Esophagus muscularis mucosa (tissue), 4 donors: ENCODE measurements around the gene MAP1B. TPM values are rescaled to one million over a fixed set of nuclear protein-coding genes. Genes with fewer than 3 reads are reported as not detected.

ENCODE experiments used
- DNase-seq: peaks from one replicate; pipeline ENCODE4 v3.0.0-alpha.2; 2017; ENCODE audit errors: extremely low spot score
- H3K27ac ChIP-seq, 4 donors: fragments of 200-600 bp; sonication (generic); replicated peaks in 1 of 4; 1 replicate in 3 of 4; 2 replicates in 1 of 4; pipeline ENCODE4 v1.5.1; 2016 to 2019; ENCODE audit warnings: mild to moderate bottlenecking in 1 of 4
- H3K27me3 ChIP-seq, 4 donors: fragments of 200-600 bp; sonication (generic); one replicate each; pipeline versions ENCODE4 v1.5.1 to v1.6.0; 2016 to 2019
- H3K36me3 ChIP-seq, 4 donors: fragments of 200-600 bp; sonication (generic); one replicate each; pipeline ENCODE4 v1.5.1; 2016 to 2019
- H3K4me1 ChIP-seq, 4 donors: fragments of 200-600 bp; sonication (generic); one replicate each; pipeline ENCODE4 v1.5.1; 2016 to 2019
- H3K4me3 ChIP-seq, 4 donors: fragments of 200-600 bp; sonication (generic); 1 replicate in 2 of 4; 2 replicates in 2 of 4; pipeline ENCODE4 v1.5.1; 2016 to 2019; ENCODE audit warnings: mild to moderate bottlenecking in 4 of 4, moderate library complexity in 1 of 4
- H3K9me3 ChIP-seq, 4 donors: fragments of 200-600 bp; sonication (generic); 1 replicate in 3 of 4; 2 replicates in 1 of 4; pipeline ENCODE4 v1.5.1; 2016 to 2019
- EP300 ChIP-seq: sonication (generic); formaldehyde crosslinking; IDR thresholded peaks from one replicate; pipeline ENCODE4 v1.6.1; 2017; ENCODE audit warnings: antibody characterized with exemption
- POLR2A ChIP-seq: fragments of 450-650 bp; IDR thresholded peaks from one replicate; pipeline ENCODE4 v1.6.1; 2017; ENCODE audit warnings: antibody characterized with exemption, moderate library complexity, mild to moderate bottlenecking, low read depth
- POLR2AphosphoS5 ChIP-seq, 2 donors: sonication (generic); formaldehyde crosslinking; IDR thresholded peaks; one replicate each; pipeline ENCODE4 v1.6.1; 2017; ENCODE audit warnings: antibody characterized with exemption in 2 of 2
- WGBS: methylation state at CpG from one replicate; pipeline ENCODE4 v1.1.5; 2018; 5-methylcytosine and 5-hydroxymethylcytosine counted together
- intact Hi-C: fragments of 100-400 bp; cut with DNase I; formaldehyde crosslinking; loops from one replicate; pipeline ENCODE4 v1.15.1; 2023
- total RNA-seq, 4 donors: library from RNA; depleted of rRNA; stranded (reverse); fragments of >200 nt; gene quantifications; one replicate each; pipeline versions ENCODE4 v1.1.0 to v1.2.1, GENCODE V29; 2016
- TF ChIP-seq, protein P1 (sequence below), 3 experiments: fragments of 200-600 bp in 2 of 3; fragments of 450-650 bp in 1 of 3; sonication (generic) in 2 of 3; IDR thresholded peaks; one replicate each; pipeline ENCODE4 v1.5.1; 2017 to 2019; ENCODE audit warnings: antibody characterized with exemption in 3 of 3, mild to moderate bottlenecking in 2 of 3, moderate library complexity in 1 of 3

MAP1B gene
- total RNA-seq, 4 donors from 2014 or later, result 755 to 1,378 (median 1,096) TPM

DNA sequence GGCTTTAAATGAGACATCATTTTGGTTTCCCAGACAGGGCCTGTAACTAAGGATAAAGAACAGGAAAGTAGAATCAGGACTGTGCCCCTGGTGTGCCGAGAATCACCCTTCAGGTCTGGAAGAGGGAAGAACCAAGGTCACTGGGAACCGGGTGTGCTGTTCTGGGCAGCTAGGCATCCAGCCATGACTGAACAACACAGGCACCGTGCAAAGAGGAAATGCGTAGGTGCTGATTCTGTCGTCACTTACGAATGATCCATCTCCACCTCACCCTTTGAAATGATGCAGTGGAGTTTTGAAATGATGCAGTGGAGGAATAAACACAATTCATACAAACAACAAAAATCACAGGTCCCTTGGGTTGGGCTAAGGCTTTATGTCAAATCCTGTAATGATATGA is 64.4 kb downstream of the MAP1B start:
- no peak for TF ChIP-seq POLR2A
- Histone ChIP-seq H3K9me3 (no peaks in the 10 kb centered on the region), H3K4me3 (no peak overlapping the region), H3K36me3 (peaks cover 0 to 10% (median 0%) of the 10 kb centered on the region in 4 donors), H3K4me1 (peaks cover 15 to 32% (median 27%) of the 10 kb centered on the region in 4 donors), H3K27ac (no peak overlapping the region), H3K27me3 (no peaks in the 10 kb centered on the region)
- WGBS, result 92% methylated on average over 6 of the region's 6 CpGs
- no peak for DNase-seq
- intact Hi-C loops, result no loop called here

DNA sequence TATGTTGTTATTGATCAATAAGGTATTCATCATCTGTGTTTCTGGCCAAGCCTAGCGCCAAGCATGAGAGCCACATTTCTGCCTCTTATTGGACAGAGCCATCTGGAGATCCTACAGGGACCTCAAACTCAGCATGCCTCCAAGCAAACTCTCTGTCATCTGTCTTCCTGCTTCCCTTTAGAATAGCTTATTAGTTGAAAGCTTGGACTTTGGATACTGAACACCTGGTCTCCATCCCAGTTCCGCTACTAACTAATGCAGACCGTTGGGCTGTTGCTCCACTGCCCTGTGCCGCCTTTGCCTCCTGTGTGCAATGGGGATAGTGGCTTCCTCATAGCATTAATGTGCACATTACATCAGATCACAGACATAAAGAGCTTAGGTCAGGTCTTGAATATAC is 65.5 kb downstream of the MAP1B start:
- TF ChIP-seq POLR2A (no peak), POLR2AphosphoS5 (IDR thresholded peaks at IDR 0.05) (no peak), EP300 (no peak)
- TF ChIP-seq, protein P1, sequence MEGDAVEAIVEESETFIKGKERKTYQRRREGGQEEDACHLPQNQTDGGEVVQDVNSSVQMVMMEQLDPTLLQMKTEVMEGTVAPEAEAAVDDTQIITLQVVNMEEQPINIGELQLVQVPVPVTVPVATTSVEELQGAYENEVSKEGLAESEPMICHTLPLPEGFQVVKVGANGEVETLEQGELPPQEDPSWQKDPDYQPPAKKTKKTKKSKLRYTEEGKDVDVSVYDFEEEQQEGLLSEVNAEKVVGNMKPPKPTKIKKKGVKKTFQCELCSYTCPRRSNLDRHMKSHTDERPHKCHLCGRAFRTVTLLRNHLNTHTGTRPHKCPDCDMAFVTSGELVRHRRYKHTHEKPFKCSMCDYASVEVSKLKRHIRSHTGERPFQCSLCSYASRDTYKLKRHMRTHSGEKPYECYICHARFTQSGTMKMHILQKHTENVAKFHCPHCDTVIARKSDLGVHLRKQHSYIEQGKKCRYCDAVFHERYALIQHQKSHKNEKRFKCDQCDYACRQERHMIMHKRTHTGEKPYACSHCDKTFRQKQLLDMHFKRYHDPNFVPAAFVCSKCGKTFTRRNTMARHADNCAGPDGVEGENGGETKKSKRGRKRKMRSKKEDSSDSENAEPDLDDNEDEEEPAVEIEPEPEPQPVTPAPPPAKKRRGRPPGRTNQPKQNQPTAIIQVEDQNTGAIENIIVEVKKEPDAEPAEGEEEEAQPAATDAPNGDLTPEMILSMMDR (IDR thresholded peaks at IDR 0.05), result no peak
- intact Hi-C loops, result no loop called here
- no peaks in the 10 kb centered on the region for H3K27me3 ChIP-seq
- H3K36me3 ChIP-seq, result peaks cover 0 to 10% (median 0%) of the 10 kb centered on the region in 4 donors
- DNase-seq, result no peak
- no peaks in the 10 kb centered on the region for H3K9me3 ChIP-seq
- no peak overlapping the region for H3K27ac ChIP-seq
- H3K4me1 ChIP-seq, result peaks cover 5 to 25% (median 17%) of the 10 kb centered on the region in 4 donors
- no peak overlapping the region for H3K4me3 ChIP-seq
- 90% methylated on average over 4 of the region's 4 CpGs for WGBS

DNA sequence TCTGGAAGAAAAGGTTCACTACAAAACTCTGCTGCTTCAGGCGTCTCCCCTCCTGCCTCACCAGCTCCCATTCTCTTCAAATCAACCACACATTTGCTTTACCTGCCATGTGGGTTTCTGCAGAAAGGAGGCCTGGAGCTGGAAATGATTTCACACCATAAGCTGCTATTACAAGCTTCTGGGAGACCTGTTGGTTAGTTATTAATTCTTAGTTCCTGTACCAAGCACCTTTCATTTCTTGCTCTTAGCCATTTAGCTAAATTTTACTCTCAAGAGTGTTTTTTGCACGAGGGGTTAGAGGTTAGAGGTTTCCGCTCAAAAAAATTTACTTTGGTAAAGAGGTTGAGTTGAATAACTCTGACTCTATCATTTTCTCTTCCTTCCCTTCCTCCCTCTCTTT is 70.3 kb downstream of the MAP1B start:
- Histone ChIP-seq H3K9me3 (no peaks in the 10 kb centered on the region), H3K4me1 (peaks cover 9 to 59% (median 44%) of the 10 kb centered on the region in 4 donors), H3K36me3 (peaks cover 0 to 10% (median 0%) of the 10 kb centered on the region in 4 donors), H3K27me3 (no peaks in the 10 kb centered on the region), H3K27ac (peak overlapping the region; percentile 73 to 86 (median 85)), H3K4me3 (no peak overlapping the region)
- WGBS, result 95% methylated on average over 3 of the region's 3 CpGs
- no peak for DNase-seq
- TF ChIP-seq POLR2AphosphoS5 (IDR thresholded peaks at IDR 0.05) (no peak), POLR2A (no peak), EP300 (no peak)
- TF ChIP-seq, protein P1 (IDR thresholded peaks at IDR 0.05), result no peak
- intact Hi-C loops, result no loop called here

DNA sequence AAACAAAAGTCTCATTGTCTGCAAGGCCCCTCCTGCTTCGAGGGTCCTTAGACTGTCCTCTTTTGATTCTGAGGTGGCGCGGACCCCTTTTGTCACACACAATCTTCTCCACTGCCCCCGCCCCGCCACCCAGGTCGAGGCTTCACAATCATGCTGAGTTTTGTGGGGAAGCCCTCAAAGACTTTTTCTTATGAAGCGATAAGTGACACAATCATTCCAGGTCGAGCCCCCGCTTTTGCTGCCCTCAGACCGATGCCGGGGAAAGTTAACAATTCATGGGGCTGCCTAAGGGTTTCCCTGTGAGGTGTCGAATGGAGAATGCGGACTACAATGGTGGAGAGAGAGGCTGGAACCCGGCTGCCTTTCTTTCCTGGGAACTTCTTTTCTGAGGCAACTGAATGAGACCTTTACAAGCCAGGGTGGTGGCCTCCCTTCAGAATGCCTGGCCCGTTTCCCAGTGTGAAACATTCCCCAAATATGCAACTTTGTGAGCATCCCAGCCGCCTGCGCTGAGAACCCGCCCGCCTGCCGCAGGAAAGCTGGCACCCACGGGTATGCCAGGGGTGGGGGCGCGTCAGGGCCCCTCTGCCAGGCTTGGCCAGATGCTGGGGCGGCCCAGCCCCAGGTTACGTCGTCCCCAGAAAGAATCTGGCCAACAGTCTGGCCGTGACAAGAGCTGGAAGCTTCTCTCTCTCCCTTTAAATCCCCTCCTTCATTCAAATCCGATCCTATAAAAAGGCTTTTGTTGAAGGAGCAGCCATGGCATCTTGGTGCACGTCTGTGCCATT is 71.9 kb downstream of the MAP1B start:
- Histone ChIP-seq H3K27me3 (no peaks in the 10 kb centered on the region), H3K27ac (peak overlapping the region; percentile 73 to 86 (median 85)), H3K4me3 (peak overlapping the region; percentile 41 to 55 (median 46)), H3K4me1 (peaks cover 9 to 76% (median 60%) of the 10 kb centered on the region in 4 donors), H3K9me3 (no peaks in the 10 kb centered on the region), H3K36me3 (peaks cover 0 to 20% (median 8%) of the 10 kb centered on the region in 4 donors)
- TF ChIP-seq POLR2AphosphoS5 (IDR thresholded peaks at IDR 0.05) (peak in 1 of 2 donors; percentile 58), POLR2A (no peak)
- intact Hi-C loops, result no loop called here
- DNase-seq, result no peak
- whole genome bisulfite sequencing, result 48% methylated on average over 23 of the region's 29 CpGs

DNA sequence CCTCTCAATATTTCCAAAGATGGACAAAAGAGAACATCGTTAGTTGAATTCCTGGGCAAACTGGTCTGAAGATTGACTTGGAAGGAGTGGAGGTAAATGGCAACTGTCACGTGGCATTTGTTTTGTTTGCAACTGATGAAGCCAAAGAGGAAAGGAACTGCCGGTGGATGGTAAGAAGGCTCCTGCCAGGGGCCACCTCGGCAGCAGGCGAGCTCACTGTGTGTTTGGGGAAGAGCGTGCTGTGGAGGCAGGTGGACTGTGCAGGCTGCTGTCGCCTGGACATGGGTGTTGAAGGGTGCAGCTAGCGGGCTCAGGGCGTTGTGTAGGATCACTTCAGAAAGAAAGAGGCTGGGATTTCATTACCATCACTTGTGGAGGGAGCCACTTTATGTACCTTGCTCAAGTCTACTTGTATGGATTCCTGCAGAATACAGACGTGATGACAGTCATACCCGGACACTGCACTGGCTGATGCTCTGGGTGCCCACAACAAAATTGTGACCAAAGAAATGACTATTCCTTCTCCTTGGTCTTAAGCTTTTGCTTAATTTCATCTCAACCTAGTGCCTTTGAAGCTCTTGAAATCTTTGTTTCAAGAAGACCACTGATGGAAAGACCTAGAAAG is 72.7 kb downstream of the MAP1B start:
- no peak for DNase-seq
- peak overlapping the region; percentile 73 to 86 (median 85) for H3K27ac ChIP-seq
- 62% methylated on average over 10 of the region's 11 CpGs for WGBS
- intact Hi-C loops, result loop anchor here (5.0 to 10.0 kb wide), 2 partner anchors 58 to 125 kb away; no protein-coding TSS in a partner anchor
- TF ChIP-seq, protein P1 (IDR thresholded peaks at IDR 0.05), result no peak
- TF ChIP-seq POLR2AphosphoS5 (IDR thresholded peaks at IDR 0.05), result no peak
- no peak for TF ChIP-seq POLR2A
- TF ChIP-seq EP300, result no peak
- H3K27me3 ChIP-seq, result no peaks in the 10 kb centered on the region
- H3K9me3 ChIP-seq, result no peaks in the 10 kb centered on the region
- H3K4me3 ChIP-seq, result peak overlapping the region; percentile 41 to 55 (median 46)
- peaks cover 9 to 83% (median 67%) of the 10 kb centered on the region in 4 donors for H3K4me1 ChIP-seq
- H3K36me3 ChIP-seq, result peaks cover 0 to 24% (median 11%) of the 10 kb centered on the region in 4 donors
